Esophagus muscularis mucosa (tissue), 4 donors: ENCODE measurements around the gene IFI27L2. TPM values are rescaled to one million over a fixed set of nuclear protein-coding genes. Genes with fewer than 3 reads are reported as not detected.

Experiments
- DNase-seq: peaks from one replicate; pipeline ENCODE4 v3.0.0-alpha.2; 2017; ENCODE audit errors: extremely low spot score
- H3K27ac ChIP-seq, 4 donors: fragments of 200-600 bp; sonication (generic); replicated peaks in 1 of 4; 1 replicate in 3 of 4; 2 replicates in 1 of 4; pipeline ENCODE4 v1.5.1; 2016 to 2019; ENCODE audit warnings: mild to moderate bottlenecking in 1 of 4
- H3K27me3 ChIP-seq, 4 donors: fragments of 200-600 bp; sonication (generic); one replicate each; pipeline versions ENCODE4 v1.5.1 to v1.6.0; 2016 to 2019
- H3K36me3 ChIP-seq, 4 donors: fragments of 200-600 bp; sonication (generic); one replicate each; pipeline ENCODE4 v1.5.1; 2016 to 2019
- H3K4me1 ChIP-seq, 4 donors: fragments of 200-600 bp; sonication (generic); one replicate each; pipeline ENCODE4 v1.5.1; 2016 to 2019
- H3K4me3 ChIP-seq, 4 donors: fragments of 200-600 bp; sonication (generic); 1 replicate in 2 of 4; 2 replicates in 2 of 4; pipeline ENCODE4 v1.5.1; 2016 to 2019; ENCODE audit warnings: mild to moderate bottlenecking in 4 of 4, moderate library complexity in 1 of 4
- H3K9me3 ChIP-seq, 4 donors: fragments of 200-600 bp; sonication (generic); 1 replicate in 3 of 4; 2 replicates in 1 of 4; pipeline ENCODE4 v1.5.1; 2016 to 2019
- CTCF ChIP-seq, 3 experiments: fragments of 200-600 bp in 2 of 3; fragments of 450-650 bp in 1 of 3; sonication (generic) in 2 of 3; IDR thresholded peaks; one replicate each; pipeline ENCODE4 v1.5.1; 2017 to 2019; ENCODE audit warnings: antibody characterized with exemption in 3 of 3, mild to moderate bottlenecking in 2 of 3, moderate library complexity in 1 of 3
- EP300 ChIP-seq: sonication (generic); formaldehyde crosslinking; IDR thresholded peaks from one replicate; pipeline ENCODE4 v1.6.1; 2017; ENCODE audit warnings: antibody characterized with exemption
- POLR2A ChIP-seq: fragments of 450-650 bp; IDR thresholded peaks from one replicate; pipeline ENCODE4 v1.6.1; 2017; ENCODE audit warnings: antibody characterized with exemption, moderate library complexity, mild to moderate bottlenecking, low read depth
- POLR2AphosphoS5 ChIP-seq, 2 donors: sonication (generic); formaldehyde crosslinking; IDR thresholded peaks; one replicate each; pipeline ENCODE4 v1.6.1; 2017; ENCODE audit warnings: antibody characterized with exemption in 2 of 2
- WGBS: methylation state at CpG from one replicate; pipeline ENCODE4 v1.1.5; 2018; 5-methylcytosine and 5-hydroxymethylcytosine counted together
- intact Hi-C: fragments of 100-400 bp; cut with DNase I; formaldehyde crosslinking; loops from one replicate; pipeline ENCODE4 v1.15.1; 2023
- total RNA-seq, 4 donors: library from RNA; depleted of rRNA; stranded (reverse); fragments of >200 nt; gene quantifications; one replicate each; pipeline versions ENCODE4 v1.1.0 to v1.2.1, GENCODE V29; 2016

IFI27L2 gene
- total RNA-seq, 4 donors from 2014 or later: 38.8 to 83.9 (median 64.7) TPM

- Histone ChIP-seq H3K27me3 (peaks cover 0 to 2% (median 0%) of the 10 kb centered on the region in 4 donors), H3K36me3 (no peaks in the 10 kb centered on the region), H3K9me3 (no peaks in the 10 kb centered on the region), H3K27ac (no peak overlapping the region), H3K4me1 (no peaks in the 10 kb centered on the region), H3K4me3 (no peak overlapping the region)
- WGBS: 90% methylated on average over 3 of the region's 4 CpGs
- TF ChIP-seq CTCF (IDR thresholded peaks at IDR 0.05) (no peak), POLR2A (no peak), EP300 (no peak), POLR2AphosphoS5 (IDR thresholded peaks at IDR 0.05) (no peak)
- peak; percentile 70 for DNase-seq
- intact Hi-C loops: no loop called here
These were observed 14.3 kb upstream of the IFI27L2 start for GRCh38 chr14:94143711-94144110.

- H3K9me3 ChIP-seq: no peaks in the 10 kb centered on the region
- TF ChIP-seq CTCF (IDR thresholded peaks at IDR 0.05): peak in 1 of 3 experiments; percentile 11
- TF ChIP-seq POLR2AphosphoS5 (IDR thresholded peaks at IDR 0.05): no peak
- TF ChIP-seq EP300: no peak
- TF ChIP-seq POLR2A: no peak
- no peaks in the 10 kb centered on the region for H3K4me1 ChIP-seq
- DNase-seq: peak; percentile 29
- intact Hi-C loops: no loop called here
- H3K4me3 ChIP-seq: no peak overlapping the region
- H3K27ac ChIP-seq: no peak overlapping the region
- 73% methylated on average over 3 of the region's 3 CpGs for WGBS
- H3K36me3 ChIP-seq: no peaks in the 10 kb centered on the region
- H3K27me3 ChIP-seq: peaks cover 0 to 5% (median 0%) of the 10 kb centered on the region in 4 donors
These were observed 13.8 kb upstream of the IFI27L2 start for GRCh38 chr14:94143239-94143638.

GRCh38 chr14:94142836-94143235, 13.4 kb upstream of the IFI27L2 start:
- peaks cover 0 to 5% (median 0%) of the 10 kb centered on the region in 4 donors for H3K27me3 ChIP-seq
- TF ChIP-seq EP300 (no peak), POLR2AphosphoS5 (IDR thresholded peaks at IDR 0.05) (no peak), CTCF (IDR thresholded peaks at IDR 0.05) (no peak), POLR2A (no peak)
- H3K9me3 ChIP-seq: no peaks in the 10 kb centered on the region
- DNase-seq: no peak
- H3K36me3 ChIP-seq: no peaks in the 10 kb centered on the region
- no peaks in the 10 kb centered on the region for H3K4me1 ChIP-seq
- H3K4me3 ChIP-seq: no peak overlapping the region
- 98% methylated on average over 1 of the region's 1 CpG for WGBS
- no peak overlapping the region for H3K27ac ChIP-seq
- intact Hi-C loops: no loop called here

GRCh38 chr14:94142247-94142646, 12.8 kb upstream of the IFI27L2 start:
- H3K4me3 ChIP-seq: no peak overlapping the region
- H3K27ac ChIP-seq: no peak overlapping the region
- 85% methylated on average over 3 of the region's 3 CpGs for WGBS
- peak; percentile 86 for DNase-seq
- intact Hi-C loops: no loop called here
- peaks cover 0 to 5% (median 0%) of the 10 kb centered on the region in 4 donors for H3K27me3 ChIP-seq
- TF ChIP-seq CTCF (IDR thresholded peaks at IDR 0.05) (no peak), POLR2AphosphoS5 (IDR thresholded peaks at IDR 0.05) (no peak), EP300 (no peak), POLR2A (no peak)
- H3K36me3 ChIP-seq: no peaks in the 10 kb centered on the region
- no peaks in the 10 kb centered on the region for H3K9me3 ChIP-seq
- no peaks in the 10 kb centered on the region for H3K4me1 ChIP-seq

GRCh38 chr14:94139421-94139820, 10.0 kb upstream of the IFI27L2 start:
- peaks cover 0 to 5% (median 2%) of the 10 kb centered on the region in 4 donors for H3K4me1 ChIP-seq
- H3K27ac ChIP-seq: no peak overlapping the region
- TF ChIP-seq POLR2AphosphoS5 (IDR thresholded peaks at IDR 0.05): no peak
- no peak for TF ChIP-seq EP300
- no peak for TF ChIP-seq CTCF (IDR thresholded peaks at IDR 0.05)
- TF ChIP-seq POLR2A: no peak
- DNase-seq: peak; percentile 45
- H3K36me3 ChIP-seq: no peaks in the 10 kb centered on the region
- H3K27me3 ChIP-seq: peaks cover 0 to 5% (median 0%) of the 10 kb centered on the region in 4 donors
- intact Hi-C loops: loop anchor here (5.0 to 10.0 kb wide), 2 partner anchors 87 to 205 kb away; no protein-coding TSS in a partner anchor
- H3K4me3 ChIP-seq: no peak overlapping the region
- 88% methylated on average over 5 of the region's 5 CpGs for WGBS
- H3K9me3 ChIP-seq: no peaks in the 10 kb centered on the region
